ENCODE results near the gene A2M.

A2M gene

GRCh38 chr12:9120487-9121184 is 4.9 kb upstream of the A2M start:
- DNase-seq: no peak

- no peak for DNase-seq
Observed at GRCh38 chr12:9118158-9118557, 2.4 kb upstream of the A2M start.

GRCh38 chr12:9114946-9115345 is 773 bp downstream of the A2M start:
- no peak for DNase-seq

GRCh38 chr12:9113987-9114309 is 1.8 kb downstream of the A2M start:
- no peak for DNase-seq

- DNase-seq: no peak
Observed at GRCh38 chr12:9113296-9113986, 2.3 kb downstream of the A2M start.

GRCh38 chr12:9112076-9112853 is 3.5 kb downstream of the A2M start:
- no peak for DNase-seq

- no peak for DNase-seq
Observed at GRCh38 chr12:9111525-9111924, 4.2 kb downstream of the A2M start.

- DNase-seq: no peak
Observed at GRCh38 chr12:9109737-9110491, 5.8 kb downstream of the A2M start.

GRCh38 chr12:9109213-9109522 is 6.6 kb downstream of the A2M start:
- DNase-seq: no peak

GRCh38 chr12:9108504-9109212 is 7.1 kb downstream of the A2M start:
- DNase-seq: no peak

- no peak for DNase-seq
Observed at GRCh38 chr12:9107542-9107873, 8.2 kb downstream of the A2M start.

- DNase-seq: no peak
Observed at GRCh38 chr12:9106610-9107541, 8.8 kb downstream of the A2M start.

- no peak for DNase-seq
Observed at GRCh38 chr12:9106067-9106466, 9.7 kb downstream of the A2M start.

- no peak for DNase-seq
Observed at GRCh38 chr12:9104767-9105423, 10.8 kb downstream of the A2M start.

GRCh38 chr12:9104087-9104486 is 11.6 kb downstream of the A2M start:
- DNase-seq: no peak

GRCh38 chr12:9103050-9103849 is 12.5 kb downstream of the A2M start:
- no peak for DNase-seq

- DNase-seq: no peak
Observed at GRCh38 chr12:9101018-9101687, 14.6 kb downstream of the A2M start.

- DNase-seq: no peak
Observed at GRCh38 chr12:9099552-9100190, 16.0 kb downstream of the A2M start.

GRCh38 chr12:9098463-9099026 is 17.2 kb downstream of the A2M start:
- DNase-seq: no peak
